Endothelial cell of umbilical vein (primary cell): Measurements from ENCODE around the gene TMEM114. TPM values are rescaled to one million over a fixed set of nuclear protein-coding genes. Genes with fewer than 3 reads are reported as not detected.

ENCODE experiments used
- BruUV-seq: library from RNA; stranded (reverse); fragments of 400-500 nt; replicated peaks from 2 replicates; lab custom pipeline; 2021; lab: Mats Ljungman, UMichigan
- CTCF ChIA-PET: fragments of 300-600, 350-600 bp; sonication (Branson Sonifier 250); formaldehyde crosslinking; loops from one replicate; lab custom pipeline; 2021; ENCODE audit warnings: antibody characterized with exemption, inconsistent platforms; lab: Charles Lee
- POLR2A ChIA-PET: fragments of 300-600, 350-600 bp; sonication (Branson Sonifier 250); formaldehyde crosslinking; loops from one replicate; lab custom pipeline; 2021; ENCODE audit warnings: antibody characterized with exemption, inconsistent platforms; lab: Charles Lee
- DNase-seq: peaks from one replicate; pipeline ENCODE4 v3.0.0-alpha.2; 2011; ENCODE audit warnings: low read depth, low spot score
- FAIRE-seq: peaks from 2 replicates; lab custom pipeline; 2011; peaks lifted over from hg19 to GRCh38; lab: Jason Lieb, UNC
- H2AFZ ChIP-seq: 2 replicates; pipeline ENCODE4 v1.6.0; 2012; ENCODE audit warnings: low read depth, low read length, control low read depth, inconsistent platforms
- H3K27ac ChIP-seq: 2 replicates; pipeline ENCODE4 v1.5.1; 2011; ENCODE audit warnings: low read depth, mild to moderate bottlenecking, control low read depth, low read length, moderate library complexity; ENCODE audit not compliant: insufficient read depth
- H3K27me3 ChIP-seq, 2 experiments: 2 replicates each; pipeline versions ENCODE4 v1.6.0 to v1.6.1; 2011; ENCODE audit warnings: low read length in 2 of 2, mixed read lengths in 1 of 2; ENCODE audit not compliant: control insufficient read depth in 2 of 2, insufficient read depth in 2 of 2
- H3K36me3 ChIP-seq, 2 experiments: 2 replicates in 1 of 2; 3 replicates in 1 of 2; pipeline ENCODE4 v1.5.1; 2011; ENCODE audit warnings: low read length in 2 of 2, mild to moderate bottlenecking in 1 of 2, moderate library complexity in 1 of 2; ENCODE audit not compliant: control insufficient read depth in 2 of 2, insufficient read depth in 2 of 2; ENCODE audit errors: extremely low read depth in 1 of 2
- H3K4me1 ChIP-seq: 3 replicates; pipeline ENCODE4 v1.5.1; 2011; ENCODE audit warnings: mild to moderate bottlenecking, low read length; ENCODE audit not compliant: control insufficient read depth, insufficient read depth; ENCODE audit errors: extremely low read depth
- H3K4me2 ChIP-seq: 2 replicates; pipeline ENCODE4 v1.6.1; 2011; ENCODE audit warnings: low read length, control low read depth, mixed read lengths; ENCODE audit not compliant: insufficient read depth
- H3K4me3 ChIP-seq, 3 experiments: fragments of 200-600 bp in 1 of 3; sonication (generic), shearing (Covaris generic) in 1 of 3; replicated peaks in 1 of 3; 2 replicates each; pipeline ENCODE4 v1.5.1; 2011 to 2016; ENCODE audit warnings: control low read depth in 3 of 3, low read length in 3 of 3, mild to moderate bottlenecking in 2 of 3, inconsistent platforms in 1 of 3, low read depth in 1 of 3, moderate library complexity in 1 of 3; ENCODE audit not compliant: insufficient read depth in 1 of 3
- H3K79me2 ChIP-seq: 2 replicates; pipeline ENCODE4 v1.6.0; 2012; ENCODE audit warnings: low read length, inconsistent platforms; ENCODE audit not compliant: control insufficient read depth, insufficient read depth
- H3K9ac ChIP-seq: replicated peaks from 2 replicates; pipeline ENCODE3; 2011; ENCODE audit warnings: low read length, control low read depth; ENCODE audit not compliant: insufficient read depth; ENCODE audit errors: extremely low read depth
- H3K9me1 ChIP-seq: replicated peaks from 3 replicates; pipeline ENCODE4 v1.6.0; 2011; ENCODE audit warnings: mild to moderate bottlenecking, low read length; ENCODE audit not compliant: control insufficient read depth, insufficient read depth; ENCODE audit errors: extremely low read depth
- H3K9me3 ChIP-seq: replicated peaks from 2 replicates; pipeline ENCODE4 v1.5.1; 2012; ENCODE audit warnings: low read length, inconsistent platforms; ENCODE audit not compliant: control insufficient read depth, insufficient read depth
- H4K20me1 ChIP-seq: replicated peaks from 2 replicates; pipeline ENCODE3; 2011; ENCODE audit warnings: mild to moderate bottlenecking, low read length; ENCODE audit not compliant: control insufficient read depth, insufficient read depth; ENCODE audit errors: extremely low read depth
- CTCF ChIP-seq, 2 donors: IDR thresholded peaks; 1 replicate in 1 of 2; 2 replicates in 1 of 2; pipeline ENCODE4 v1.5.1; 2011; ENCODE audit warnings: low read length in 2 of 2, mild to moderate bottlenecking in 2 of 2, moderate library complexity in 2 of 2, control low read depth in 1 of 2, inconsistent platforms in 1 of 2, low read depth in 1 of 2; ENCODE audit not compliant: insufficient read depth in 1 of 2; ENCODE audit errors: extremely low read depth in 1 of 2
- EZH2 ChIP-seq: IDR thresholded peaks from 2 replicates; pipeline ENCODE4 v1.6.1; 2012; ENCODE audit warnings: borderline replicate concordance, low read depth, mild to moderate bottlenecking, moderate library complexity, low read length, inconsistent platforms; ENCODE audit not compliant: severe bottlenecking
- FOS ChIP-seq: IDR thresholded peaks from 2 replicates; pipeline ENCODE4 v1.6.1; 2011; ENCODE audit warnings: mild to moderate bottlenecking, low read length, moderate library complexity, borderline replicate concordance; ENCODE audit not compliant: insufficient read depth
- GATA2 ChIP-seq: IDR thresholded peaks from 2 replicates; pipeline ENCODE4 v1.7.0; 2011; ENCODE audit warnings: low read depth, mild to moderate bottlenecking, moderate library complexity, mixed read lengths, low read length; ENCODE audit not compliant: insufficient read length, insufficient read depth
- JUN ChIP-seq: IDR thresholded peaks from 2 replicates; pipeline ENCODE4 v1.6.1; 2011; ENCODE audit warnings: borderline replicate concordance, low read depth; ENCODE audit not compliant: insufficient read length, insufficient read depth
- MAX ChIP-seq: IDR thresholded peaks from 2 replicates; pipeline ENCODE4 v1.6.1; 2011; ENCODE audit not compliant: insufficient read depth, insufficient read length
- MYC ChIP-seq: IDR thresholded peaks from one replicate; pipeline ENCODE4 v1.6.1; 2011; ENCODE audit warnings: mild to moderate bottlenecking, low read depth, low read length
- POLR2A ChIP-seq: IDR thresholded peaks from 2 replicates; pipeline ENCODE4 v1.6.1; 2012; ENCODE audit warnings: low read depth, mild to moderate bottlenecking, control low read depth, low read length
- POLR2AphosphoS5 ChIP-seq: IDR thresholded peaks from 2 replicates; pipeline ENCODE4 v1.6.1; 2012; ENCODE audit warnings: low read depth, mild to moderate bottlenecking, control low read depth, low read length, moderate library complexity; ENCODE audit not compliant: insufficient read depth
- dilution Hi-C: fragments of 300-500 bp; cut with MboI; formaldehyde crosslinking; loops from one replicate; pipeline ENCODE4 v1.15.0; 2019; ENCODE audit warnings: low sequenced_read_pairs; ENCODE audit not compliant: extremely low pct_ligation_motif_present
- intact Hi-C: fragments of 100-400 bp; cut with micrococcal nuclease; formaldehyde crosslinking; loops from one replicate; pipeline ENCODE4 v1.10.0; 2022
- polyA plus RNA-seq, 4 experiments: library from polyadenylated mRNA; depleted of rRNA in 3 of 4; stranded (reverse) in 3 of 4; unstranded in 1 of 4; fragments of >200 nt; gene quantifications; 2 replicates each; pipeline versions ENCODE4 v1.2.1 to v1.2.3, GENCODE V29; 2011 to 2012; ENCODE audit warnings: missing spikeins in 1 of 4
- total RNA-seq: library from RNA; stranded (reverse); gene quantifications from 2 replicates; pipeline ENCODE4 v1.2.3, GENCODE V29; 2021

TMEM114 gene
- total and polyA plus RNA-seq, 2 donors (not counting 3 experiments of a cell fraction or from before 2014, with no cell fraction given): not detected

GRCh38 chr16:8596581-8596980 is 6.3 kb upstream of the TMEM114 start:
- FAIRE-seq (no peak), DNase-seq (no peak)
- no peak overlapping the region for H3K9ac ChIP-seq
- no peak overlapping the region for H2AFZ ChIP-seq
- no TSS peak for BruUV-seq
- ChIA-PET POLR2A (no interaction called here), CTCF (no interaction called here)
- H3K27ac ChIP-seq: no peak overlapping the region
- H3K9me1 ChIP-seq: no peaks in the 10 kb centered on the region
- dilution Hi-C loops (no loop called here), intact Hi-C loops (no loop called here)
- H3K4me2 ChIP-seq: no peak overlapping the region
- no peaks in the 10 kb centered on the region for H3K4me1 ChIP-seq
- no peaks in the 10 kb centered on the region for H4K20me1 ChIP-seq
- H3K4me3 ChIP-seq: no peak overlapping the region
- TF ChIP-seq POLR2A: no peak
- no peak for TF ChIP-seq CTCF (IDR thresholded peaks at IDR 0.05; ENCODE audit: extremely low read depth in 1 of 2, insufficient read depth in 1 of 2, low read depth in 1 of 2, low read length in 2 of 2)
- no peak for TF ChIP-seq MAX
- TF ChIP-seq JUN: no peak
- TF ChIP-seq MYC: no peak
- TF ChIP-seq FOS: no peak
- TF ChIP-seq POLR2AphosphoS5: no peak
- no peak for TF ChIP-seq EZH2
- TF ChIP-seq GATA2: no peak
- no peaks in the 10 kb centered on the region for H3K27me3 ChIP-seq
- H3K9me3 ChIP-seq: no peaks in the 10 kb centered on the region
- H3K79me2 ChIP-seq: no peaks in the 10 kb centered on the region
- no peaks in the 10 kb centered on the region for H3K36me3 ChIP-seq
